ENCODE data around the gene TENT4A.

Gene TENT4A

GRCh38 chr5:6750142-6750840 is 37.1 kb downstream of the TENT4A start:
- ATAC-seq = no peak

GRCh38 chr5:6750951-6751685 is 37.9 kb downstream of the TENT4A start:
- TF ChIP-seq ZFP30 (CRISPR knock-in tag; IDR thresholded peaks at IDR 0.05) (no peak), ZC3H10 (CRISPR knock-in tag; IDR thresholded peaks at IDR 0.05) (no peak), CSDC2 (CRISPR knock-in tag; IDR thresholded peaks at IDR 0.05) (no peak), ISL1 (CRISPR knock-in tag; IDR thresholded peaks at IDR 0.05) (no peak), RARB (CRISPR knock-in tag; IDR thresholded peaks at IDR 0.05) (no peak), PPARA (CRISPR knock-in tag; IDR thresholded peaks at IDR 0.05; ENCODE audit: borderline replicate concordance) (no peak)
- no peak for ATAC-seq

More at GRCh38 chr5:6750142-6750840, 37.1 kb downstream of the TENT4A start:
- TF ChIP-seq TCF4 (CRISPR knock-in tag; IDR thresholded peaks at IDR 0.05; ENCODE audit: borderline replicate concordance) (no peak), PPARA (CRISPR knock-in tag; IDR thresholded peaks at IDR 0.05; ENCODE audit: borderline replicate concordance) (no peak), CSDC2 (CRISPR knock-in tag; IDR thresholded peaks at IDR 0.05) (no peak), ARNTL (CRISPR knock-in tag; IDR thresholded peaks at IDR 0.05; ENCODE audit: borderline replicate concordance, low read depth) (no peak), TSHZ2 (CRISPR knock-in tag; IDR thresholded peaks at IDR 0.05) (no peak), ZFP30 (CRISPR knock-in tag; IDR thresholded peaks at IDR 0.05) (no peak), RARB (CRISPR knock-in tag; IDR thresholded peaks at IDR 0.05) (no peak), CREB5 (CRISPR knock-in tag; IDR thresholded peaks at IDR 0.05; ENCODE audit: low read depth) (no peak), GLIS3 (CRISPR knock-in tag; IDR thresholded peaks at IDR 0.05) (no peak)

- no peak for ATAC-seq
- no peak for TF ChIP-seq TSHZ2 (CRISPR knock-in tag; IDR thresholded peaks at IDR 0.05)
- TF ChIP-seq TOX (CRISPR knock-in tag; IDR thresholded peaks at IDR 0.05; ENCODE audit: borderline replicate concordance) = no peak
- no peak for TF ChIP-seq PPARA (CRISPR knock-in tag; IDR thresholded peaks at IDR 0.05; ENCODE audit: borderline replicate concordance)
- no peak for TF ChIP-seq RARB (CRISPR knock-in tag; IDR thresholded peaks at IDR 0.05)
Measured at GRCh38 chr5:6752236-6752635, 39.0 kb downstream of the TENT4A start.

- ATAC-seq = no peak
- TF ChIP-seq POU6F1 (CRISPR knock-in tag; IDR thresholded peaks at IDR 0.05; ENCODE audit: borderline replicate concordance, low read depth) (no peak), ZNF565 (CRISPR knock-in tag; conservative IDR thresholded peaks at IDR 0.05; ENCODE audit: low read depth) (no peak)
Measured at GRCh38 chr5:6752782-6753181, 39.5 kb downstream of the TENT4A start.

GRCh38 chr5:6753851-6754250 is 40.6 kb downstream of the TENT4A start:
- no peak for ATAC-seq
- TF ChIP-seq TCF4 (CRISPR knock-in tag; IDR thresholded peaks at IDR 0.05; ENCODE audit: borderline replicate concordance) (no peak), PPARA (CRISPR knock-in tag; IDR thresholded peaks at IDR 0.05; ENCODE audit: borderline replicate concordance) (no peak), SNAI2 (CRISPR knock-in tag; IDR thresholded peaks at IDR 0.05) (no peak), POU6F1 (CRISPR knock-in tag; IDR thresholded peaks at IDR 0.05; ENCODE audit: borderline replicate concordance, low read depth) (no peak), ZNF70 (CRISPR knock-in tag; IDR thresholded peaks at IDR 0.05) (no peak), ISL1 (CRISPR knock-in tag; IDR thresholded peaks at IDR 0.05) (no peak), ZNF565 (CRISPR knock-in tag; conservative IDR thresholded peaks at IDR 0.05; ENCODE audit: low read depth) (no peak), OSR1 (CRISPR knock-in tag; IDR thresholded peaks at IDR 0.05) (no peak), ZC3H10 (CRISPR knock-in tag; IDR thresholded peaks at IDR 0.05) (no peak), ARNTL (CRISPR knock-in tag; IDR thresholded peaks at IDR 0.05; ENCODE audit: borderline replicate concordance, low read depth) (no peak), TSHZ2 (CRISPR knock-in tag; IDR thresholded peaks at IDR 0.05) (no peak)
